ENCODE data around the gene FUBP3. TPM values are rescaled to one million over a fixed set of nuclear protein-coding genes. Genes with fewer than 3 reads are reported as not detected.

FUBP3 gene
- total RNA-seq, 4 donors from 2014 or later, result 71.7 to 83.9 (median 77.8) TPM

- Histone ChIP-seq H3K27me3 (no peaks in the 10 kb centered on the region), H3K4me1 (no peaks in the 10 kb centered on the region), H3K36me3 (no peaks in the 10 kb centered on the region), H3K9me3 (no peaks in the 10 kb centered on the region), H3K27ac (no peak overlapping the region), H3K4me3 (replicated peaks in 1 of 3) (no peak overlapping the region)
- DNase-seq, result no peak
- WGBS, 2 donors, result 70 to 72% methylated on average over 9 of the region's 9 CpGs
- TF ChIP-seq POLR2A (IDR thresholded peaks at IDR 0.05) (no peak), CTCF (IDR thresholded peaks at IDR 0.05) (no peak)
- intact Hi-C loops (cut with DNase I), result no loop called here
Measured at GRCh38 chr9:130544364-130544763, 35.0 kb upstream of the FUBP3 start.

- no peak for DNase-seq
- Histone ChIP-seq H3K9me3 (no peaks in the 10 kb centered on the region), H3K27ac (no peak overlapping the region), H3K4me3 (replicated peaks in 1 of 3) (no peak overlapping the region), H3K36me3 (no peaks in the 10 kb centered on the region), H3K27me3 (no peaks in the 10 kb centered on the region), H3K4me1 (no peaks in the 10 kb centered on the region)
- intact Hi-C loops (cut with DNase I), result no loop called here
- TF ChIP-seq POLR2A (IDR thresholded peaks at IDR 0.05), result no peak
- TF ChIP-seq CTCF (IDR thresholded peaks at IDR 0.05), result no peak
- WGBS, 2 donors, result 89 to 94% methylated on average over 4 to 6 of the region's 6 CpGs
Measured at GRCh38 chr9:130548103-130548502, 31.3 kb upstream of the FUBP3 start.

- no peak for TF ChIP-seq POLR2A (IDR thresholded peaks at IDR 0.05)
- TF ChIP-seq CTCF (IDR thresholded peaks at IDR 0.05), result no peak
- no peak overlapping the region for H3K27ac ChIP-seq
- no peaks in the 10 kb centered on the region for H3K36me3 ChIP-seq
- WGBS, 2 donors, result 89 to 90% methylated on average over 5 of the region's 5 CpGs
- DNase-seq, result no peak
- H3K27me3 ChIP-seq, result no peaks in the 10 kb centered on the region
- intact Hi-C loops (cut with DNase I), result no loop called here
- H3K9me3 ChIP-seq, result no peaks in the 10 kb centered on the region
- no peak overlapping the region for H3K4me3 ChIP-seq (replicated peaks in 1 of 3)
- H3K4me1 ChIP-seq, result no peaks in the 10 kb centered on the region
Measured at GRCh38 chr9:130549093-130549735, 30.2 kb upstream of the FUBP3 start.

GRCh38 chr9:130554606-130555005 is 24.8 kb upstream of the FUBP3 start:
- intact Hi-C loops (cut with DNase I), result no loop called here
- no peaks in the 10 kb centered on the region for H3K36me3 ChIP-seq
- H3K9me3 ChIP-seq, result no peaks in the 10 kb centered on the region
- no peak overlapping the region for H3K4me3 ChIP-seq (replicated peaks in 1 of 3)
- no peak overlapping the region for H3K27ac ChIP-seq
- TF ChIP-seq CTCF (IDR thresholded peaks at IDR 0.05), result no peak
- no peak for TF ChIP-seq POLR2A (IDR thresholded peaks at IDR 0.05)
- WGBS, 2 donors, result 68 to 90% methylated on average over 3 to 5 of the region's 5 CpGs
- no peak for DNase-seq
- no peaks in the 10 kb centered on the region for H3K27me3 ChIP-seq
- no peaks in the 10 kb centered on the region for H3K4me1 ChIP-seq

GRCh38 chr9:130555061-130555460 is 24.3 kb upstream of the FUBP3 start:
- no peak for DNase-seq
- no peak overlapping the region for H3K27ac ChIP-seq
- H3K4me3 ChIP-seq (replicated peaks in 1 of 3), result no peak overlapping the region
- H3K27me3 ChIP-seq, result no peaks in the 10 kb centered on the region
- no peaks in the 10 kb centered on the region for H3K36me3 ChIP-seq
- H3K9me3 ChIP-seq, result no peaks in the 10 kb centered on the region
- TF ChIP-seq POLR2A (IDR thresholded peaks at IDR 0.05), result no peak
- TF ChIP-seq CTCF (IDR thresholded peaks at IDR 0.05), result no peak
- 79 to 88% methylated on average over 6 of the region's 6 CpGs for WGBS, 2 donors
- intact Hi-C loops (cut with DNase I), result no loop called here
- H3K4me1 ChIP-seq, result no peaks in the 10 kb centered on the region

All from thyroid gland (tissue), 4 donors.